Measurements from ENCODE around the gene DDX39B.
"Not testable (repeated sequence)": the region's sequence is repeated elsewhere in the genome, so short reads cannot be mapped to it uniquely, and the experiment has no call there.

Gene DDX39B

DNA sequence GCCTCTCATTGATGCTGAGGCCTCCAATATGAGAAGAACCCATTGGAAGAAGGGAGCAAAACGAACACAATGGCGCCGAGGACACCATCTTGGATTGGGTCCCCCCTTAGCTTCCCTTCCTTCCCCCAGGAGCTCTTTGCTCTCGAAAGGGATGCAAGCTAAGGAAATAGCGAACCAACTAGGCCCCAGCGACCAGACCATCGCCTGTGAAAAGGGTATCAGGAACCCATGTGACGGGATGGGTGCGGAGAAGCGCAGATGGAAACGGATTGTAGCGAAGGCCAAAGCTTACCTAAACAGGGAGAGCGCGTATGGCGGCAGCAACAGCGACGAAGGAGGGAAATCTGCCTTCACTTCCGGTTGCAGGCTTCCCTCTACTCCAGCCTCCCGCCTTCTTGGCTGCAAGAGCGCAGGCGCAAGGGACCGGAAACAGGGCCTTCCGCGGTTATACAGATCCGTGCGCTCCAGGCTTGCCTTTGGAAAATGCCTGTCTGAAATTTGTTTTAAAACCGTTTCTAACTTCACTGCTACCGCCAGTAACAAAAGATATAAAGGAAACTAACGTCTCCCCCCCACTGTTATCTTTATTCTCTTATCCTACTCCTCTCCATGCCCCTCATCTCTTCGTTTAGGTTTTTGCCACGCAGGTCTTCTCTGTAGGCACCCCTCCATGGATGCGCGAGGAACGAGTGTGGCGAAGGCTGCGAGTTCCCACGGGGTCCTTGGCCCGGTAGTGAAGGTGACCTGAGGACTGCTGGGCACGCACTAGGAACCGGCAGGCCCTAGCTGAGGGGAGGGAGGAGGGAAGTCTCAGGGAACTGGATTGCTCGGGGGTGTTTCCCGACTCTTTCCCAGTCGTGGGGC, at the start of gene DDX39B:
Gene DDX39B (minus strand): TSS at position 346 of the 864 bp plus-strand sequence. CDS start 1,471 bp downstream, outside the sequence.
- DNase-seq (ENCODE audit: low read depth) = peak; percentile 82

DNA sequence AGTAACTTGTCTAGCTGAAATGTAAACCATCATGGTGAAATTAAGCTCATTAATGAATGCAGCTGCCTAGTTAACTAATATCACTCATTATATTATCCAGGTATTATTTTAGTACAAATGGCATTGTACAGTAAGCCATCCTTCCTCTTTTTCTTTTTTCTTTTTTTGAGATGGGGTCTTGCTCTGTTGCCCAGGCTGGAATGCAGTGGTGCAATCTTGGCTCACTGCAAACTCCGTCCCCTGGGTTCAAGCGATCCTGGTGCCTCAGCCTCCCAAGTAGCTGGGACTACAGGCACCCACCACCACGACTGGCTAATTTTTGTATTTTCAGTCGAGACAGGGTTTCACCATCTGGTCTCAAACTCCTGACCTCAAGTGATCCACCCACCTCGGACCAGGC, 48.9 kb upstream of the DDX39B start:
- DNase-seq (ENCODE audit: low read depth) = not testable (repeated sequence)

DNA sequence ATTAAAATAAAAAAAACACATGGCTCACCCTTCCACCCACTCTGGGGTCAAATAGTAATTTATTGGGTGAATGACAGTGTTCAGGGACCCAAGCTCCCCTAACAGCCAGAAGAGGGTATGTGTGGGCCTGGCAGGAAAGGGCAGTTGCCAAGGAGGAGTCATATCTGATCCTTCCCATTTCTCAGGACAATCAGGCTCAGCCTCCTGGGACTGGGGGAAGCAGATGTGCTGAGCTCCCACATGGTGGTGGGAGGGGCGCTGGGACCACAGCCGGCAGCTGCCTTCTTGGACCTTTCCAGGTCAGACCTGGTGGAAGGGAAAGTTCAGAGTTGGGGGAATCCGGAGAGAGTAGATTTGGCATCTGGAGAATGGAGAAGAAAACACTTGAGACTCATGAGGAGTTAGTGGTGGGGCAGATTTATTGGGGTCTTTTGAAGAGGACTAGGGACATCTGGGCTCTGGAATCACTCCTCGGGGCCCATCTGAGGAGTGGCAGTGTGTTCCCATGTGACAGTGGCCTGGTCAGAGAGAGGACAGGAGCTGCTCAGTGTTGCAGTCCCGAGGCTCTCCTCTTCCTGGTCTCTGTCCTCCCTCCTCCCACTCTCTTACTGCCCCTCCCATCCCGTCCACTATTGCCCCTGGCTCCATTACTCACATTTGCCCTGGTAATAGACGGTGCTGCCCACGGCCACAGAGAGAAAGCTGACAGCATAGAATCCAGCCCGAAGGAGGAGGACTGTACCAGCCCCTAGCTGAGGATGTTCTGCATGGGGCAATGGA, 47.3 kb upstream of the DDX39B start:
- no peak for DNase-seq (ENCODE audit: low read depth)

DNA sequence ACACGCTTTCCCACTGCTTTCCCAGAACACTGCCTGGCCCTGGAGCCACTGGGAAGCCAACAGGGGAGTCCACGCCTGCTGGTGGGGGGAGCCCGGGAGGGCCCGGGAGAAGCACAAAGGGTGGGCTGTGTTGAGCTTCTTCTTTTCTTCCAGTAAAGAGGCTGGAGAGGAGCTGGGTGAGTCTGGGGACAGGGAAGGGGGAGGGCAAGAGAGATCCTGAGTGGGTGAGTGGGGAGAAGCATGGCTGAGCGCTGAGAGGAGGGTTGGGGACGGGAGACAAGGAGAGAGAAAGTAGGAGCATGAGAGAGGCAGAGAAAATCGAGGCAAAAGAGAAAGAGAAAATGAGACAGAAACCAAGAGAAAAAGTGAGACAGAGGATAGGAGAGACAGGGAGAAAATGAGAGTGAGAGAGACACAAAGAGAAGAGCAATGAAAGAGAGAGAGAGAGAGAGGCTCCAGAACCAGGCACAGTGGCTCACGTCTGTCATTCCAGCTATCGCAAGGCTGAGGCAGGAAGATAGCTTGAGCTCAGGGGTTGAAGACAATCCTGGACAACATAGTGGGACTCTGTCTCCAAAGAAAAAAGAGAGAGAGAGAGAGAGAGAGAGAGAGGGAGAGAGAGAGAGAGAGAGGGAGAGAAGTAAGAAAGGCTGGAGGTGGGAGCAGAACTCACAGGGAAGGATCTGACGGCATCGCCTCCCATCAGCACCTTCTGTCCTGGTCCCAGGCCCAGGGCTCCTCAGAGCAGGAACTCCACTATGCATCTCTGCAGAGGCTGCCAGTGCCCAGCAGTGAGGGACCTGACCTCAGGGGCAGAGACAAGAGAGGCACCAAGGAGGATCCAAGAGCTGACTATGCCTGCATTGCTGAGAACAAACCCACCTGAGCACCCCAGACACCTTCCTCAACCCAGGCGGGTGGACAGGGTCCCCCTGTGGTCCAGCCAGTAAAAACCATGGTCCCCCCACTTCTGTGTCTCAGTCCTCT, 46.3 kb upstream of the DDX39B start:
- DNase-seq (ENCODE audit: low read depth) = no peak

DNA sequence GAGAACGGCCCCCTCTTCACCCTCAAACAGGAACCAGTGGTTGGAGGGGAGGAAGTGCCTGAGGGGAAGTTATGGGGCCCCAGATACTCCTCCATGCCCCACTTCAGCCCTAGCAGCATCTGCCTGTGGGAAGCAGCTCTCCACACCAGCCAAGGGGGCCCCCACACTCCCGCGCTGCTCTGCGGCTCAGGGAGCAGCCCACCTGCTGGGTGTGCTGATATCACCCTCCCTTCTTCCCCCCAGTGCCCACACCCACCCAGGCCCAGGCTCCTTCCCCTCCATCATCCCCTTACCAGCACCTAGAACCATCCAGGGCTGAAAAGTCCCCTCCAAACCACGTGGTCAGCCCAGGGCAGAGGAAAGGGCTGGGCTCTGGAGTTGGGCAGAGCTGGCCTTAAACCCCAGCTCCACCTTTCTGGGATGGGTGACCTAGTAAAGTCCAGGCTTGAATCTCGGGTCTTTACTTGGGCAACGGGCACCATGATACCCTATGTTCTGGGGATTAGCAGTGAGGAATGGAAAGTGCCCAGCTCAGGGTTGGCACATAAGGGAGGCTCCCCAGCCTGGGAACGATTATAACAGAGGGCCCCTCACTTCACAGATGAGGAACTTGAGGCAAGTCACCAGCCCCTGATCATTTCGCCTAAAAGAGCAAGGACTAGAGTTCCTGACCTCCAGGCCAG, 44.9 kb upstream of the DDX39B start:
- DNase-seq (ENCODE audit: low read depth) = no peak

DNA sequence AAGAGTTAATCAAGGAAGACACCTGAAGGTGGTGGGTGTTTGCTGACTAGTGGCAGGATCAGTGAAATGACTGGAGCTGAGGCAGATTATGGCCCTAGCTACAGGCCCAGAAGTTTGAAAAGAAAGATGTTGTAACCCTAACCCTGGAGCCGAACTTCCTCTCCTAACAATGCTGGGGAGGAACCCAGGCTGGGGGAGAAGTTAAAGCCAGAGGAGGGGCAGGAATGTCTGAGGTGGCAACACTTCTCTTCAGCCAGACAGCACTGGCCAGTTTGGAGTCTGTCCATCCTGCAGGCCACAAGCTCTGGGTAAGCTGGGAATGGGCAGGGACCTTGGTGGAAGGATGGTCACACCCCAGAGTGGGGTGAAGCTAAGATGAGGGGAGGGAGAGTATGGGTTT, 44.2 kb upstream of the DDX39B start, which contains the start of gene LST1:
Gene LST1 (plus strand): TSS at position 270 of the 400 bp plus-strand sequence. CDS start 1,023 bp downstream, outside the sequence.
- no peak for DNase-seq (ENCODE audit: low read depth)

DNA sequence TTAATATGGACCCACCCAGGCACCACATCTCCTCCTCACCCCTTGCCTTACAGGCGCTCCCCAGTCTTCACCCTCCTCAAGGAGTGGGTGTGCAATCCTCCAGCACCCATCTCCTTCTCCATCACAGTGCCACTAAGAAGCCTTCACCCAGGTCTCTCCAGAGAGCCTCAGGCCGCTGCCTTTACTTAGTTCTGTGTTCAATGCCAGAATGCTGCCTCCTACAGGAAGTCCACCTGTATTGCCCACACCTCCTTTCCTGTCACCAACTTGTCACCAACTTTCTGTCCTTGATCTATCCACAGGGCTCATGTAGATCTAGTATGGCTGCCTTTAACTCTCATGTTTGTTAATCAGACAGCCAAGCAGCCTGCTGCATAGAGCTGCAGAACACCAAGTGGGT, 43.7 kb upstream of the DDX39B start:
- no peak for DNase-seq (ENCODE audit: low read depth)

DNA sequence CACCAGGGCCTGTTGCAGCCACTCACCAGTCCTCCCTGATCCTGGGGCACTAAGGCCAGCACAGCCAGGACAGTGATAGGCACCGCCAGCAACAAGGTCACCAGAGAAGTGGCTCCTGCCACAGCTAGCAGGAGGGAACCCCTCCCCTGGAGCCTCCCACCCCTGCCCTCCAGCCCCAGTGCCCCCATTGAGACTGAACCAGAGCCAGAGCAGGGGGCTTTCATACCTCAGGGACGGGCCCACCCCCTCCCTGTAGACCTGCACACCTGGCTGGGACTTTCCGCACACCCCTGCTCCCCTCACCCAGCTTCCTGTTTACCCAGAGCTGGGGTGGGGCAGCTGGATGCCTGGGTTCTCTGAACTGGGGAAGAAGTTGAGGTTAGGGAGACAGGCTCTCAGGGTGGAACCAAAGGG, 40.4 kb upstream of the DDX39B start, which contains the start of gene LTB:
Gene LTB (minus strand): TSS at position 195 of the 414 bp plus-strand sequence. CDS start 7 bp downstream, at position 188.
- DNase-seq (ENCODE audit: low read depth) = no peak

DNA sequence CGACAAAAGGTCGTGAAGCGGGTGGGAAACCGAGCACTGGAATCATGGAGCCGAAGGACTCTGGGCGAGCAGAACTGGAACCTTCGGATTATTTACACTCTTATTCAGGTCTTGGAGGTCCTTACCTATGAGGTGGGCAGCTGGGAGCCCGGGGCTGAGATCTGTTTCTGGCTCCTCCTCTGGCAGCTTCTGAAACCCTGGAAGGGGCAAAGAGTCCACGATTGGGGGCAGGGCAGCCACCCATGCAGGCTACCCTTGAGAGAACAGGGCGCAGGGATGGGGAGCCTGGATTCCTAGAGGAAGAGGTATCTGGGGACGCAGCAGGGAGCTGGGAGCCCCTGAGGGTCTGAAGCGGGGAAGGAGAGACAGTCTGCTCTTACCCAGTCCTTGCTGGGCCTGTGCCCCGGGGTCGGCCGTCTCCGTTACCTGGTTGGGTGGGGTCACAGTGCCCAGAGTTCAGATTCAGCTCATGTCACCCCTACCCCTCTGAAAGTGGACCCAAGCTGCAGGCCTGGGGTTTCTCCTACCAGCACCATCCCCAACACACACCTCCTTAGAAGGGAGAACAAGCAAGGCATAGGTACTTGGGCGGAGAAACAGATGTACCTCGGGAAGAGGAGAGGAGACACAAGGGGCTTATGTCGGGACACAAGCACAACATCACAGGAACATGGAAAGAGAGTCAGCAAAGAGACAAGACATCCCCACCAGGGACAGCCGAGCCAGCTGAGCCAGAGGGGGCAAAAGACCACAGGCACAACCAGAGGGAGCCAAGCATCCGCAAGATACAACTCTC, 39.8 kb upstream of the DDX39B start:
- DNase-seq (ENCODE audit: low read depth) = no peak

DNA sequence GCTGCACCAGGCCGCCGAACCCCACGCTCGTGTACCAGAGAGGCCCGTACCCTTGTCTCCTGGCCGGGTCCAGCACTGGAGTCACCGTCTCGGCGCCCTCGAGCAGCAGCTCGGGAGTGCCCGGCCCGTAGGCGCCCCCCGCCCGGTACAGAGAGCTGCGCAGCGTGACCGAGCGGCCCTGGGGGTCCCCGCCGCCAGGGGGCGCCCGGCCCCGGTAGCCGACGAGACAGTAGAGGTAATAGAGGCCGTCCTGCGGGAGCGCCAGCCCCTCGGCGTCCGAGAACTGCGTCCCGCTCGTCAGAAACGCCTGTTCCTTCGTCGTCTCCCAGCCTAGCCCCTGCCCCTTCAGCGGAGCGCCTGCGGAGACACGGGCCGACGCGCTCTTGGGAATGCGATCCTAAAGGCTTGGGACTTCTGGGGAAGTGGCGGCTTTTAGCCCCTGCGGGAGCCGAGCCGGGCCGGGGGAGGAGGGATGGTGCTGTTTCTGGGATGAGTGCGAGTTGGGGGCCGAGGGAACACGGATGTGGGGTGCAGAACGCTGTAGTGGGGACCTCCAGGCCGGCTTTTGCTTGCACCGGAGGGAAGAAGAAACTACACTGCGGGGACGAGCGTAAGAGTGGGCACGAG, 39.1 kb upstream of the DDX39B start:
- DNase-seq (ENCODE audit: low read depth) = no peak

DNA sequence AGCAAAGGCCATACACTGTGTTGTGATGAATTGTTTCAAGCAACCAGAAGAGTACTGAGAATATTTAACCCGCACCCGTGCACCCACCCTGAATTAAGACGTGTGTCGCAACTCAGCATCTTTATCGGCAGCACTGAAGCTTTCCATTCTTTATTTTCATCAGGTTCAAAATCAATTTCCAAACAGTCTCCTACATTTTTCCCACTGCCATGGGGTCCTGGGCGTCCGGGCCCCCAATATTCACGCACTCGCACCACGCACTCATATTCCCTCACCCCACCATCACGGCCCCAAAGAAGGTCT, 38.6 kb upstream of the DDX39B start:
- no peak for DNase-seq (ENCODE audit: low read depth)

DNA sequence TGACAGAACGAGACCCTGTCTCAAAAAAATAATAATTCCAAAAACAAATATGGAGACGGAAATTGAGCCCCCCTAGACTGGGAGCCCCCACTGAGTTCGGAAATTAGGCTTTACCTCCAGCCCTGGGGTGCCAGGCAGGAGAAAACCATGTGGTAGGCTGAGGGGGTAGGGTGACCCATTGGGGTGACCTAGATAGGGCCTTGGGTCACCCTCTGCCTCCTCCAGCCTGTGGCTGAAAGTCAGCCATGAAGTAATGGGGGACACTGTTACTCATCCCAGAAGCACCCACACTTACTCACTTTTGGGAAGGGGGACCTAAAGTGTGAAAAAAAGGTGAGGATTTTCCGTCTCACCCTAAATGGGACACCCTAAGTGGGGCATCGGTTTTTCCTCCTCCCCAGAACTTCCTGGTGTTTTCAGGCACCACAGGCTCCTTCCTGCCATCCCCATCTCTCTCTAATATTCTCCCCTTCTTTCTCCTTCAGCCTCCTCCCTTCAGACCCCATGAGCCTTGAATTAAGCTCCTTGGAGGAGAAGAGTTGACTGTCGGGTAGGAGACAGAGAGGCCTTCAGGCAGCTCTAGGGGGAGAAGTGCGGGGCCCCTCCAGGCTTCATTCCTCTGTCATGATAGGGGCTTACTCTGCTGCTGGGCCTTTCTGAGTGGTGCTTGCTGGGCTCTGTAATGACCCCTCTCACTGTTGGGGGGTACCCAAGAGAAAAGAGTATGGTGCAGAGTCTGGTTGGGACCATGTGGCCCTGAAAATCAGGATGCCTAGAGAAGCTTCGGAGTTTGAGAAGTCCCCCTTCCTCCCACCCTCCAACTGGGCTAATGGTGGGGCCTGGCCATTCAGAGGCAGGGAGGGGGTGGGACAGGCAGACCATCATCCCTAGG, 38.0 kb upstream of the DDX39B start:
- DNase-seq (ENCODE audit: low read depth) = no peak

DNA sequence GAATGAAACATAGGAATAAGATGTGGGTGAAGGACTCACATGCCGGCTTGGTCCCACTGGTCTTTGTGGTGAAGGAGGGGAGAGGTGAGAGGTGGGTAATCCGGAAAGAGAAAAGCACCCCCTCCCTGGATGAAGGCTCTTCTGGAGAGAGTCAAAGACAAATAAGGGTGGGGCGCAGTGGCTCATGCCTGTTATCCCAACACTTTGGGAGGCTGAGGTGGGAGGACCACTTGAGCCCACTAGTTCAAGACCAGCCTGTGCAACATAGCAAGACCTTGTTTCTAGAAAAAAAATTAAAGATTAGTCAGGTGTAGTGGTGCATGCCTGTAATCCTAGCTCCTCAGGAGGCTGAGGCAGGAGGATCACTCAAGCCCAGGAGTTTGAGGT, 37.3 kb upstream of the DDX39B start:
- no peak for DNase-seq (ENCODE audit: low read depth)

DNA sequence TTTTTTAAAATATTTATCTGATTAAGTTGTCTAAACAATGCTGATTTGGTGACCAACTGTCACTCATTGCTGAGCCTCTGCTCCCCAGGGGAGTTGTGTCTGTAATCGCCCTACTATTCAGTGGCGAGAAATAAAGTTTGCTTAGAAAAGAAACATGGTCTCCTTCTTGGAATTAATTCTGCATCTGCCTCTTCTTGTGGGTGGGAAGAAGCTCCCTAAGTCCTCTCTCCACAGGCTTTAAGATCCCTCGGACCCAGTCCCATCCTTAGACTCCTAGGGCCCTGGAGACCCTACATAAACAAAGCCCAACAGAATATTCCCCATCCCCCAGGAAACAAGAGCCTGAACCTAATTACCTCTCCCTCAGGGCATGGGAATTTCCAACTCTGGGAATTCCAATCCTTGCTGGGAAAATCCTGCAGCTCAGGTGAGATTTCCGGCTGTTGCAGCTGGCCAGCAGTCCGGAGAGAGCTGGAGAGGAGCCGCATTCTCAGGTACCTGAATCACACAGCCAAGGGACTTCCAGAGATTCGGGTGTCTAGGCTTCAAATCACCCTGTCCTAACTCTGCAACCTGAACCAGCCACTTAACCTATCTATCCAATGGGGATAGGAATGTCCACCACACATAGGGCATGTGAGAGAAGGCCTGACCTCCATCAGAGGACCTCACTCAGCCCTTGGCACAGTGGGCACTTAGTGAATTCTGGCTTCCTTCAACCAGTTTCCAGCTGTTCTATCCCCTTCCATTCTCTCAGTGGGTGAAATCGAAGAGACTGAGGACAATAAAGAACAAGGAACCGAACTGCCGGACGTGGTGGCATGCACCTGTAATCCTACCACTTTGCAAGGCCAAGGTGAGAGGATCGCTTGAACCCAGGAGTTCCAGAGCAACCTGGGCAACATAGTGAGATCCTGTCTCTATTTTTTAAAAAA, 36.6 kb upstream of the DDX39B start:
- DNase-seq (ENCODE audit: low read depth) = no peak

DNA sequence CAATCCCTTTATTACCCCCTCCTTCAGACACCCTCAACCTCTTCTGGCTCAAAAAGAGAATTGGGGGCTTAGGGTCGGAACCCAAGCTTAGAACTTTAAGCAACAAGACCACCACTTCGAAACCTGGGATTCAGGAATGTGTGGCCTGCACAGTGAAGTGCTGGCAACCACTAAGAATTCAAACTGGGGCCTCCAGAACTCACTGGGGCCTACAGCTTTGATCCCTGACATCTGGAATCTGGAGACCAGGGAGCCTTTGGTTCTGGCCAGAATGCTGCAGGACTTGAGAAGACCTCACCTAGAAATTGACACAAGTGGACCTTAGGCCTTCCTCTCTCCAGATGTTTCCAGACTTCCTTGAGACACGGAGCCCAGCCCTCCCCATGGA, 35.8 kb upstream of the DDX39B start:
- DNase-seq (ENCODE audit: low read depth) = no peak

DNA sequence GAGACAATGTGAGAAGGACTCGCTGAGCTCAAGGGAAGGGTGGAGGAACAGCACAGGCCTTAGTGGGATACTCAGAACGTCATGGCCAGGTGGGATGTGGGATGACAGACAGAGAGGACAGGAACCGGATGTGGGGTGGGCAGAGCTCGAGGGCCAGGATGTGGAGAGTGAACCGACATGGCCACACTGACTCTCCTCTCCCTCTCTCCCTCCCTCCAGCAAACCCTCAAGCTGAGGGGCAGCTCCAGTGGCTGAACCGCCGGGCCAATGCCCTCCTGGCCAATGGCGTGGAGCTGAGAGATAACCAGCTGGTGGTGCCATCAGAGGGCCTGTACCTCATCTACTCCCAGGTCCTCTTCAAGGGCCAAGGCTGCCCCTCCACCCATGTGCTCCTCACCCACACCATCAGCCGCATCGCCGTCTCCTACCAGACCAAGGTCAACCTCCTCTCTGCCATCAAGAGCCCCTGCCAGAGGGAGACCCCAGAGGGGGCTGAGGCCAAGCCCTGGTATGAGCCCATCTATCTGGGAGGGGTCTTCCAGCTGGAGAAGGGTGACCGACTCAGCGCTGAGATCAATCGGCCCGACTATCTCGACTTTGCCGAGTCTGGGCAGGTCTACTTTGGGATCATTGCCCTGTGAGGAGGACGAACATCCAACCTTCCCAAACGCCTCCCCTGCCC, 35.2 kb upstream of the DDX39B start:
- DNase-seq (ENCODE audit: low read depth) = no peak

DNA sequence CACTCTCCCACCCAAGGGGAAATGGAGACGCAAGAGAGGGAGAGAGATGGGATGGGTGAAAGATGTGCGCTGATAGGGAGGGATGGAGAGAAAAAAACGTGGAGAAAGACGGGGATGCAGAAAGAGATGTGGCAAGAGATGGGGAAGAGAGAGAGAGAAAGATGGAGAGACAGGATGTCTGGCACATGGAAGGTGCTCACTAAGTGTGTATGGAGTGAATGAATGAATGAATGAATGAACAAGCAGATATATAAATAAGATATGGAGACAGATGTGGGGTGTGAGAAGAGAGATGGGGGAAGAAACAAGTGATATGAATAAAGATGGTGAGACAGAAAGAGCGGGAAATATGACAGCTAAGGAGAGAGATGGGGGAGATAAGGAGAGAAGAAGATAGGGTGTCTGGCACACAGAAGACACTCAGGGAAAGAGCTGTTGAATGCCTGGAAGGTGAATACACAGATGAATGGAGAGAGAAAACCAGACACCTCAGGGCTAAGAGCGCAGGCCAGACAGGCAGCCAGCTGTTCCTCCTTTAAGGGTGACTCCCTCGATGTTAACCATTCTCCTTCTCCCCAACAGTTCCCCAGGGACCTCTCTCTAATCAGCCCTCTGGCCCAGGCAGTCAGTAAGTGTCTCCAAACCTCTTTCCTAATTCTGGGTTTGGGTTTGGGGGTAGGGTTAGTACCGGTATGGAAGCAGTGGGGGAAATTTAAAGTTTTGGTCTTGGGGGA, 34.3 kb upstream of the DDX39B start:
- DNase-seq (ENCODE audit: low read depth) = no peak
